Testis (tissue), 3 donors: Measurements from ENCODE around the gene ING4. TPM values are rescaled to one million over a fixed set of nuclear protein-coding genes. Genes with fewer than 3 reads are reported as not detected.
A peak's percentile ranks its signal among the peaks of the same experiment; 100 is the strongest.

Experiments used
- DNase-seq: peaks from one replicate; pipeline ENCODE4 v3.0.0-alpha.2; 2019
- H3K27ac ChIP-seq, 2 donors: fragments of 200-600 bp; sonication (generic); one replicate each; pipeline ENCODE4 v1.5.1; 2019
- H3K27me3 ChIP-seq: fragments of 200-600 bp; sonication (generic); one replicate; pipeline ENCODE4 v1.5.1; 2019
- H3K36me3 ChIP-seq: fragments of 200-600 bp; sonication (generic); one replicate; pipeline ENCODE4 v1.5.1; 2017; ENCODE audit warnings: low read depth; ENCODE audit errors: missing control alignments
- H3K4me1 ChIP-seq: fragments of 200-600 bp; sonication (generic); one replicate; pipeline ENCODE4 v1.5.1; 2019
- H3K4me3 ChIP-seq, 2 donors: fragments of 200-600 bp; sonication (generic); one replicate each; pipeline ENCODE4 v1.5.1; 2017 to 2019
- H3K9me3 ChIP-seq: fragments of 200-600 bp; sonication (generic); one replicate; pipeline ENCODE4 v1.5.1; 2017
- CTCF ChIP-seq, 3 experiments: fragments of 450-650 bp in 2 of 3; fragments of 200-600 bp in 1 of 3; sonication (generic) in 1 of 3; IDR thresholded peaks; one replicate each; pipeline ENCODE4 v1.5.1; 2016 to 2019; ENCODE audit warnings: antibody characterized with exemption in 3 of 3, mild to moderate bottlenecking in 2 of 3, moderate library complexity in 1 of 3
- POLR2A ChIP-seq: fragments of 450-650 bp; IDR thresholded peaks from one replicate; pipeline ENCODE4 v1.6.1; 2017; ENCODE audit warnings: antibody characterized with exemption, mild to moderate bottlenecking, moderate library complexity
- whole genome bisulfite sequencing, 2 donors: methylation state at CpG; one replicate each; pipeline ENCODE4 v1.1.5; 2018; 5-methylcytosine and 5-hydroxymethylcytosine counted together
- intact Hi-C: fragments of 100-400 bp; cut with DNase I; formaldehyde crosslinking; loops from one replicate; pipeline ENCODE4 v1.15.1; 2023; ENCODE audit warnings: low total_unique reads
- polyA plus RNA-seq: library from polyadenylated mRNA; stranded (reverse); fragments of 350-450 nt; fragmentation: Illumina TruSeq; extraction: RNeasy Lipid Tissue Mini Kit (QIAGEN cat#74804); gene quantifications from one replicate; pipeline ENCODE4 v1.2.3, GENCODE V29; 2014; ENCODE audit warnings: low read depth, low replicate concordance; ENCODE audit not compliant: insufficient read depth
- total RNA-seq, 2 donors: library from RNA; depleted of rRNA; stranded (reverse); fragments of >200 nt; gene quantifications; one replicate each; pipeline ENCODE4 v1.2.3, GENCODE V29; 2016

ING4 gene
- total and polyA plus RNA-seq, 3 donors from 2014 or later = 48.1 to 63.0 (median 58.3) TPM

- peaks cover 10% of the 10 kb centered on the region for H3K4me1 ChIP-seq
- no peak overlapping the region for H3K27ac ChIP-seq
- DNase-seq = no peak
- intact Hi-C loops = no loop called here
- H3K27me3 ChIP-seq = no peaks in the 10 kb centered on the region
- WGBS, 2 donors = 19 to 29% methylated on average over 5 to 13 of the region's 13 CpGs
- TF ChIP-seq POLR2A (no peak), CTCF (IDR thresholded peaks at IDR 0.05) (no peak)
- H3K36me3 ChIP-seq = no peaks in the 10 kb centered on the region
- H3K9me3 ChIP-seq = no peaks in the 10 kb centered on the region
- peak overlapping the region in 1 of 2 donors; percentile 61 for H3K4me3 ChIP-seq
These were observed 38.3 kb upstream of the ING4 start for GRCh38 chr12:6701078-6701768.

GRCh38 chr12:6700646-6701051 is 37.7 kb upstream of the ING4 start, which contains the start of gene PIANP:
PIANP (minus strand) TSS chr12:6700815; CDS start chr12:6698061, 2,754 bp downstream.
- peaks cover 10% of the 10 kb centered on the region for H3K4me1 ChIP-seq
- no peaks in the 10 kb centered on the region for H3K36me3 ChIP-seq
- DNase-seq = peak; percentile 48
- 0% methylated on average over 2 to 23 of the region's 43 CpGs for WGBS, 2 donors
- intact Hi-C loops = no loop called here
- no peaks in the 10 kb centered on the region for H3K9me3 ChIP-seq
- H3K27me3 ChIP-seq = no peaks in the 10 kb centered on the region
- H3K4me3 ChIP-seq = peak within 1 kb of the TSS; percentile 51 to 61
- H3K27ac ChIP-seq = no peak within 1 kb of the TSS
- no peak for TF ChIP-seq POLR2A
- TF ChIP-seq CTCF (IDR thresholded peaks at IDR 0.05) = no peak

- Histone ChIP-seq H3K27ac (no peak overlapping the region), H3K4me1 (peaks cover 10% of the 10 kb centered on the region), H3K36me3 (no peaks in the 10 kb centered on the region), H3K9me3 (no peaks in the 10 kb centered on the region), H3K27me3 (no peaks in the 10 kb centered on the region), H3K4me3 (peak overlapping the region; percentile 51 to 61)
- TF ChIP-seq CTCF (IDR thresholded peaks at IDR 0.05) (no peak), POLR2A (no peak)
- intact Hi-C loops = no loop called here
- DNase-seq = no peak
- WGBS, 2 donors = 0 to 1% methylated on average over 19 to 42 of the region's 65 CpGs
These were observed 37.2 kb upstream of the ING4 start for GRCh38 chr12:6699989-6700645.

- DNase-seq = no peak
- no peaks in the 10 kb centered on the region for H3K9me3 ChIP-seq
- TF ChIP-seq POLR2A (no peak), CTCF (IDR thresholded peaks at IDR 0.05) (no peak)
- peak overlapping the region; percentile 51 to 61 for H3K4me3 ChIP-seq
- H3K27me3 ChIP-seq = no peaks in the 10 kb centered on the region
- whole genome bisulfite sequencing, 2 donors = 12 to 23% methylated on average over 16 of the region's 16 CpGs
- H3K27ac ChIP-seq = no peak overlapping the region
- no peaks in the 10 kb centered on the region for H3K36me3 ChIP-seq
- intact Hi-C loops = no loop called here
- H3K4me1 ChIP-seq = peaks cover 10% of the 10 kb centered on the region
These were observed 36.5 kb upstream of the ING4 start for GRCh38 chr12:6699259-6699988.
